HFF-Myc (cell line): Measurements from ENCODE around the gene GNAI1.
"Not testable (repeated sequence)": the region's sequence is repeated elsewhere in the genome, so short reads cannot be mapped to it uniquely, and the experiment has no call there.

ENCODE experiments used
- DNase-seq: peaks from one replicate; pipeline ENCODE4 v3.0.0-alpha.2; 2011; ENCODE audit warnings: low read depth; ENCODE audit errors: extremely low read depth
- H3K4me3 ChIP-seq: replicated peaks from 2 replicates; pipeline ENCODE4 v1.5.1; 2011; ENCODE audit warnings: low read depth, mild to moderate bottlenecking, control low read depth, low read length
- TF ChIP-seq, protein P1 (sequence below): IDR thresholded peaks from 2 replicates; pipeline ENCODE4 v1.5.1; 2012; ENCODE audit warnings: mild to moderate bottlenecking, low read depth, low read length, control low read depth; ENCODE audit errors: missing control alignments

The GNAI1 gene

DNA sequence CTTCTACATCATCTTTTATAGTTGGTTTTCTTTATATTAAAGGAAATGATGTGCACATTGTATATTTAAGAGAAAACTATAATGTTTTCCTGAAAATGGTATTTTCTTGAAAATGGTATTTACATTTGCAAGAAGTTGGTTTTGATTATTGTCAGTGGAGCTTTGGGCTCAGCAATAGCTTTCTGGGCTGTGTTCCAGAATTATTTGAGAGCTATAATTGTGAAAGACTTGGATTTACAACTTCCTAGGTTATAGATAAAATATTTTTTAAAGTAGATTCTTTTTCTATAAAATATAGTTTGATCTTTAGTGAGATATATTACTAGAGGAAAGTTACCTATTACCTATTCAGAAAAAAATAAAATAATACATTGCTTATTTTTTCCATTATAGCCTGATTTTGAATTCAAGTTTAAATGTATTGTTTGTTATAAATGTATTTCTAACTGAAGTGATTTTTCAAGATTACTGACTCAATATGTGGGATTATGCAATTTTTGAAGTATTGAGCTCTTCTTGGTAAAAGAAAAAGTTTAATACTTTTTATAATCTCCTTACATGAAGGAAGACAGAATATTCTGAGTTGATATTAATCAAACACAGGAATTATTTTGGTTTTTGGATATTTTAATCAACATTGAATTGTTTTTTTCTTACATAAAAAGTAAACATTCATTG lies 20.2 kb downstream of the GNAI1 start:
- DNase-seq, result no peak
- TF ChIP-seq, protein P1, sequence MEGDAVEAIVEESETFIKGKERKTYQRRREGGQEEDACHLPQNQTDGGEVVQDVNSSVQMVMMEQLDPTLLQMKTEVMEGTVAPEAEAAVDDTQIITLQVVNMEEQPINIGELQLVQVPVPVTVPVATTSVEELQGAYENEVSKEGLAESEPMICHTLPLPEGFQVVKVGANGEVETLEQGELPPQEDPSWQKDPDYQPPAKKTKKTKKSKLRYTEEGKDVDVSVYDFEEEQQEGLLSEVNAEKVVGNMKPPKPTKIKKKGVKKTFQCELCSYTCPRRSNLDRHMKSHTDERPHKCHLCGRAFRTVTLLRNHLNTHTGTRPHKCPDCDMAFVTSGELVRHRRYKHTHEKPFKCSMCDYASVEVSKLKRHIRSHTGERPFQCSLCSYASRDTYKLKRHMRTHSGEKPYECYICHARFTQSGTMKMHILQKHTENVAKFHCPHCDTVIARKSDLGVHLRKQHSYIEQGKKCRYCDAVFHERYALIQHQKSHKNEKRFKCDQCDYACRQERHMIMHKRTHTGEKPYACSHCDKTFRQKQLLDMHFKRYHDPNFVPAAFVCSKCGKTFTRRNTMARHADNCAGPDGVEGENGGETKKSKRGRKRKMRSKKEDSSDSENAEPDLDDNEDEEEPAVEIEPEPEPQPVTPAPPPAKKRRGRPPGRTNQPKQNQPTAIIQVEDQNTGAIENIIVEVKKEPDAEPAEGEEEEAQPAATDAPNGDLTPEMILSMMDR, result no peak
- H3K4me3 ChIP-seq, result no peak overlapping the region

DNA sequence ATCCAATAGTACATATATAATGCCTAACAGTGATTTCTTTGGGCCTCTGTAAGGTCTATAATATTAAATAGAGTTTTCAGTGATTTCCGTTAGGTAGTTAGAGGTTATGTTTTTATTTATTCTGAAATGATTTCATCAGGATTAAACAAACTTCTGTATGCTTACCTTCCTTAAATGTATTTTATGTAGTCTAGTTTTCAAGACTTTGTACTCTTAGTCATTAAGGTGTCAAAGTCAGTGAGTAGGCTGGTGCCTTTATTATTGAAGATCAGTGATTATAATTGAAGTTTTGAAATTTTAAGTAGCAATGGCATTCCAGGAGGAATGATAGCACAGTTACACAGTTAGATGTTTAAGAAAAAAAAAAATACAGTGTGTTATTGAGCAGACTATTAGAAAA lies 20.7 kb downstream of the GNAI1 start:
- TF ChIP-seq, protein P1, result no peak
- no peak for DNase-seq
- H3K4me3 ChIP-seq, result no peak overlapping the region

DNA sequence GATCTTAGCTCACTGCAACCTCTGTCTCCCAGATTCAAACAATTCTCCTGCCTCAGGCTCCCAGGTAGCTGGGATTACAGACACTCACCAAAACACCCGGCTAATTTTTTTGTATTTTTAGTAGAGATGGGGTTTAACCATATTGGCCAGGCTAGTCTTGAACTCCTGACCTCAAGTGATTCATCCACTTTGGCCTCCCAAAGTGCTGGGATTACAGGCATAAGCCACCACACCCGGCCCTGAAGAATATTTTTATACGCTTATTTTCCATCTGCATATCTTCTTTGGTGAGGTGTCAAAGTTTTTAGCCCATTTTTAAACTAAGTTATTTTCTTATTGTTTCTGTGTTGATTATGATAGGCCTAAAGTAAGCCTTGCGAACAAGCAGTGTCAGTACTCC lies 23.1 kb downstream of the GNAI1 start:
- H3K4me3 ChIP-seq, DNase-seq: not testable (repeated sequence)

DNA sequence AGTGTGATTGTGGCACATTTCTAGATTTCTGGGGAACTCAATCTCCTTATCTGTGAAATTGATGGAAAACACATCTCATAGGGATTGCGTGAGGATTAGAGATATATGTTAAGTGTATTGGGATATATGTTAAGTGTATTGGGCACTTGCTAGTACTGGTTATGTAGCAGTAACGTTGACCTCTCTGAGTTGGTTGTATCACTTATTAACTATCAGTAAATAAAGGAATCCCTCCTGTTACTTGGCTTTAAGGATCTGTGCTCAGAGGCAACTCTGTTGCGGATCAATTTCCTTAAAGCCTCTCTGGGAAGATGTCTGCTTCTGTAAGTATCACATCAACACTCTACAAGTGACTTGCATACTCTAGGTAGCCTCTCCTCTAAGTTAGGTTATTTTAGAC lies 25.2 kb downstream of the GNAI1 start:
- DNase-seq, result no peak
- TF ChIP-seq, protein P1, result no peak
- H3K4me3 ChIP-seq, result no peak overlapping the region

DNA sequence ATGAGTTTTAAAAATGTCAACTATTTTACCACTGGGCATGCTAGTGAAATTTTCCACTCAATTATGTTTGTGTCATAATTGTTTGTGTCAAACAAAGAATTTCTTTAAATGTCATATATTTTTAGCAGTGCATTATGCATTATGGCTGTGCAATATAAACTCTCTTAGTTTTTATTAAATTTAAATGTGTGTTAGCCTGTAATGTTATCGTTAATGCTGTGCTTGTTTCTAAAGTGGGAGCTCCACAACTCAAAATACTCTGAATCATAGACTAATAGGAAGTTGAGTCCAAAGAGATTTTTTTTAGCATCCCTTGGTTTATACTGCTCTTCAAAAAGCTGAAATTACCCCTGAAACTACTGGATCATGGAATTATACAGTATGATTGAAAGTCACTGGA lies 26.8 kb downstream of the GNAI1 start:
- no peak for DNase-seq
- TF ChIP-seq, protein P1, result no peak
- H3K4me3 ChIP-seq, result no peak overlapping the region

DNA sequence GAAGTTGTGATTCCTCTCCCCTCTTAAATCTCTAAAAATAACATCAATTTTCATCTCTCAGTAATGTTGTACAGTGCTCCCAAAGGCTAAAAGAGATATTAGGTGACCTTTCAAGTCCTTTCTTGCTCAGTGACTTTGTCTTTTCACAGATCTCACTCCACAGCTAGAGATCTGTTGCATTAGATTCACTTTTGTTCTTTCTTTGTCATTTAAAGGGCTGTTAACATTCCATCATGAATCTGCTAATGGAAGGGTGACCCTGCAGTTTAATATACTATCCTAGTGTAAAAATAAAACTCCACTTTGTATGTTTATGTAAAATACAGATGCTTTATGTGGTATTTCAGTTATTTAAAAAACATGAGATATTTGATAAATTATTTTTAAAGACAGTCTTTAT lies 30.5 kb downstream of the GNAI1 start:
- DNase-seq, result no peak
- TF ChIP-seq, protein P1, result no peak
- H3K4me3 ChIP-seq, result no peak overlapping the region

DNA sequence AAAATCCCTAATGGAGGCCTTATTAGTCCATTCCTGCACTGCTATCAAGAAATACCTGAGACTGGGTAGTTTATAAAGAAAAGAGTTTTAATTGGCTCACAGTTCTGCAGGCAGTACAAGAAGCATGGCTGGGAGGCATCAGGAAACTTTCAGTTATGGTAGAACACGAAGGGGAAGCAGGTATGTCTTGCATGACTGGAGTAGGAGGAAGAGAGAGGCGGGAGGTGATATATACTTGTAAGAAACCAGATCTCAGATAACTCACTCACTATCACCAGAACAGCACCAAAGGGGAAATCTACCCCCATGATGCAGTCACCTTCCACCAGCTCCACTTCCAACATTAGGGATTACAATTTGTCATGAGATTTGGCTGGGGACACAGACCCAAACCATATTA lies 35.8 kb downstream of the GNAI1 start:
- no peak overlapping the region for H3K4me3 ChIP-seq
- no peak for DNase-seq
- TF ChIP-seq, protein P1, result no peak
